ENCODE measurements around the gene FBXO17. TPM values are rescaled to one million over a fixed set of nuclear protein-coding genes. Genes with fewer than 3 reads are reported as not detected.

The FBXO17 gene
- total RNA-seq, 4 donors from 2014 or later = 12.6 to 88.7 (median 53.1) TPM

- TF ChIP-seq CTCF (IDR thresholded peaks at IDR 0.05; ENCODE audit: low read depth) = no peak
Measured at GRCh38 chr19:38946229-38947010, 29.1 kb downstream of the FBXO17 start.

- no peak for TF ChIP-seq CTCF (IDR thresholded peaks at IDR 0.05; ENCODE audit: low read depth)
Measured at GRCh38 chr19:38945562-38946228, 29.8 kb downstream of the FBXO17 start.

- no peak for TF ChIP-seq CTCF (IDR thresholded peaks at IDR 0.05; ENCODE audit: low read depth)
Measured at GRCh38 chr19:38944981-38945506, 30.5 kb downstream of the FBXO17 start.

GRCh38 chr19:38942471-38943181 lies 32.9 kb downstream of the FBXO17 start:
- no peak for TF ChIP-seq CTCF (IDR thresholded peaks at IDR 0.05; ENCODE audit: low read depth)

GRCh38 chr19:38941979-38942378 lies 33.6 kb downstream of the FBXO17 start:
- TF ChIP-seq CTCF (IDR thresholded peaks at IDR 0.05; ENCODE audit: low read depth) = no peak

GRCh38 chr19:38939957-38940356 lies 35.6 kb downstream of the FBXO17 start:
- no peak for TF ChIP-seq CTCF (IDR thresholded peaks at IDR 0.05; ENCODE audit: low read depth)

GRCh38 chr19:38933544-38933943 lies 42.0 kb downstream of the FBXO17 start:
- no peak for TF ChIP-seq CTCF (IDR thresholded peaks at IDR 0.05; ENCODE audit: low read depth)
